ENCODE measurements around the gene NELL1.

NELL1 gene

GRCh38 chr11:21059879-21060278, 390.5 kb downstream of the NELL1 start:
- no CpG with 5 or more reads among the region's 2 CpGs for WGBS (ENCODE audit: extremely low coverage, insufficient coverage, low lambda C conversion rate)
- Histone ChIP-seq H3K27me3 (ENCODE audit: insufficient read depth, low read length, poor library complexity) (no peaks in the 10 kb centered on the region), H3K4ac (ENCODE audit: low read depth, low read length) (no peak overlapping the region), H3K56ac (ENCODE audit: low read length) (no peak overlapping the region), H3K18ac (ENCODE audit: low read length) (no peak overlapping the region), H4K5ac (ENCODE audit: low read length) (no peak overlapping the region), H2BK120ac (ENCODE audit: low read depth, low read length) (no peak overlapping the region), H3K4me1 (ENCODE audit: control insufficient read depth, low read depth, low read length) (no peaks in the 10 kb centered on the region), H3K4me3 (ENCODE audit: low read length) (no peak overlapping the region), H3K4me2 (ENCODE audit: low read length) (no peak overlapping the region), H3K79me2 (ENCODE audit: control insufficient read depth, insufficient read depth, low read length) (no peaks in the 10 kb centered on the region), H3K23ac (ENCODE audit: low read length) (no peak overlapping the region), H2BK15ac (replicated peaks; ENCODE audit: low read depth) (no peak overlapping the region), H3K79me1 (ENCODE audit: low read length) (no peaks in the 10 kb centered on the region), H2BK5ac (ENCODE audit: low read length) (no peak overlapping the region), H4K8ac (ENCODE audit: low read depth, low read length) (no peak overlapping the region), H3K9ac (ENCODE audit: low read length) (no peak overlapping the region), H3K36me3 (ENCODE audit: control insufficient read depth, insufficient read depth, low read length) (no peaks in the 10 kb centered on the region), H2AK5ac (ENCODE audit: low read length) (no peak overlapping the region), H3K27ac (ENCODE audit: low read depth, low read length) (no peak overlapping the region)
- DNase-seq: no peak

GRCh38 chr11:21066030-21066429, 396.6 kb downstream of the NELL1 start:
- Histone ChIP-seq H3K27ac (ENCODE audit: low read depth, low read length) (no peak overlapping the region), H3K4ac (ENCODE audit: low read depth, low read length) (no peak overlapping the region)

GRCh38 chr11:21068886-21069285, 399.5 kb downstream of the NELL1 start:
- Histone ChIP-seq H3K27me3 (ENCODE audit: insufficient read depth, low read length, poor library complexity) (no peaks in the 10 kb centered on the region), H3K9ac (ENCODE audit: low read length) (no peak overlapping the region), H3K23ac (ENCODE audit: low read length) (no peak overlapping the region), H3K79me2 (ENCODE audit: control insufficient read depth, insufficient read depth, low read length) (no peaks in the 10 kb centered on the region), H3K4me2 (ENCODE audit: low read length) (no peak overlapping the region), H3K4me3 (ENCODE audit: low read length) (no peak overlapping the region), H2BK120ac (ENCODE audit: low read depth, low read length) (no peak overlapping the region), H4K5ac (ENCODE audit: low read length) (no peak overlapping the region), H3K56ac (ENCODE audit: low read length) (no peak overlapping the region), H4K8ac (ENCODE audit: low read depth, low read length) (no peak overlapping the region), H2AK5ac (ENCODE audit: low read length) (no peak overlapping the region), H2BK5ac (ENCODE audit: low read length) (no peak overlapping the region), H3K36me3 (ENCODE audit: control insufficient read depth, insufficient read depth, low read length) (no peaks in the 10 kb centered on the region), H3K18ac (ENCODE audit: low read length) (no peak overlapping the region), H3K27ac (ENCODE audit: low read depth, low read length) (no peak overlapping the region), H3K4me1 (ENCODE audit: control insufficient read depth, low read depth, low read length) (no peaks in the 10 kb centered on the region), H3K4ac (ENCODE audit: low read depth, low read length) (no peak overlapping the region), H2BK15ac (replicated peaks; ENCODE audit: low read depth) (no peak overlapping the region), H3K79me1 (ENCODE audit: low read length) (no peaks in the 10 kb centered on the region)
- WGBS (ENCODE audit: extremely low coverage, insufficient coverage, low lambda C conversion rate): no CpG with 5 or more reads among the region's 3 CpGs
- DNase-seq: no peak

More at GRCh38 chr11:21066030-21066429, 396.6 kb downstream of the NELL1 start:
- Histone ChIP-seq H3K4me3 (ENCODE audit: low read length) (no peak overlapping the region), H3K36me3 (ENCODE audit: control insufficient read depth, insufficient read depth, low read length) (no peaks in the 10 kb centered on the region), H3K4me2 (ENCODE audit: low read length) (no peak overlapping the region), H3K79me1 (ENCODE audit: low read length) (no peaks in the 10 kb centered on the region), H2BK5ac (ENCODE audit: low read length) (no peak overlapping the region), H4K8ac (ENCODE audit: low read depth, low read length) (no peak overlapping the region), H3K18ac (ENCODE audit: low read length) (no peak overlapping the region), H3K56ac (ENCODE audit: low read length) (no peak overlapping the region), H3K79me2 (ENCODE audit: control insufficient read depth, insufficient read depth, low read length) (no peaks in the 10 kb centered on the region), H3K27me3 (ENCODE audit: insufficient read depth, low read length, poor library complexity) (no peaks in the 10 kb centered on the region), H3K9ac (ENCODE audit: low read length) (no peak overlapping the region), H4K5ac (ENCODE audit: low read length) (no peak overlapping the region), H3K23ac (ENCODE audit: low read length) (no peak overlapping the region), H2BK120ac (ENCODE audit: low read depth, low read length) (no peak overlapping the region), H3K4me1 (ENCODE audit: control insufficient read depth, low read depth, low read length) (no peaks in the 10 kb centered on the region), H2BK15ac (replicated peaks; ENCODE audit: low read depth) (no peak overlapping the region), H2AK5ac (ENCODE audit: low read length) (no peak overlapping the region)
- WGBS (ENCODE audit: extremely low coverage, insufficient coverage, low lambda C conversion rate): no CpG with 5 or more reads among the region's 2 CpGs
- DNase-seq: no peak

GRCh38 chr11:21069909-21070308, 400.5 kb downstream of the NELL1 start:
- Histone ChIP-seq H4K8ac (ENCODE audit: low read depth, low read length) (no peak overlapping the region), H3K4me1 (ENCODE audit: control insufficient read depth, low read depth, low read length) (no peaks in the 10 kb centered on the region), H3K18ac (ENCODE audit: low read length) (no peak overlapping the region), H2BK15ac (replicated peaks; ENCODE audit: low read depth) (no peak overlapping the region), H3K4me3 (ENCODE audit: low read length) (no peak overlapping the region), H3K9ac (ENCODE audit: low read length) (no peak overlapping the region), H3K27ac (ENCODE audit: low read depth, low read length) (no peak overlapping the region), H2BK120ac (ENCODE audit: low read depth, low read length) (no peak overlapping the region), H3K23ac (ENCODE audit: low read length) (no peak overlapping the region), H2AK5ac (ENCODE audit: low read length) (no peak overlapping the region), H3K56ac (ENCODE audit: low read length) (no peak overlapping the region), H3K4me2 (ENCODE audit: low read length) (no peak overlapping the region), H4K5ac (ENCODE audit: low read length) (no peak overlapping the region), H3K36me3 (ENCODE audit: control insufficient read depth, insufficient read depth, low read length) (no peaks in the 10 kb centered on the region), H2BK5ac (ENCODE audit: low read length) (no peak overlapping the region), H3K27me3 (ENCODE audit: insufficient read depth, low read length, poor library complexity) (no peaks in the 10 kb centered on the region), H3K79me2 (ENCODE audit: control insufficient read depth, insufficient read depth, low read length) (no peaks in the 10 kb centered on the region), H3K79me1 (ENCODE audit: low read length) (no peaks in the 10 kb centered on the region), H3K4ac (ENCODE audit: low read depth, low read length) (no peak overlapping the region)
- no peak for DNase-seq
- no CpG with 5 or more reads among the region's 5 CpGs for WGBS (ENCODE audit: extremely low coverage, insufficient coverage, low lambda C conversion rate)

GRCh38 chr11:21072558-21072957, 403.2 kb downstream of the NELL1 start:
- Histone ChIP-seq H3K18ac (ENCODE audit: low read length) (no peak overlapping the region), H3K4me3 (ENCODE audit: low read length) (no peak overlapping the region), H2BK15ac (replicated peaks; ENCODE audit: low read depth) (no peak overlapping the region), H3K36me3 (ENCODE audit: control insufficient read depth, insufficient read depth, low read length) (no peaks in the 10 kb centered on the region), H3K9ac (ENCODE audit: low read length) (no peak overlapping the region), H3K27me3 (ENCODE audit: insufficient read depth, low read length, poor library complexity) (no peaks in the 10 kb centered on the region), H3K79me1 (ENCODE audit: low read length) (no peaks in the 10 kb centered on the region), H3K56ac (ENCODE audit: low read length) (no peak overlapping the region), H3K79me2 (ENCODE audit: control insufficient read depth, insufficient read depth, low read length) (no peaks in the 10 kb centered on the region), H2AK5ac (ENCODE audit: low read length) (no peak overlapping the region), H3K4ac (ENCODE audit: low read depth, low read length) (no peak overlapping the region), H4K5ac (ENCODE audit: low read length) (no peak overlapping the region), H3K23ac (ENCODE audit: low read length) (no peak overlapping the region), H3K4me1 (ENCODE audit: control insufficient read depth, low read depth, low read length) (no peaks in the 10 kb centered on the region), H2BK120ac (ENCODE audit: low read depth, low read length) (no peak overlapping the region), H4K8ac (ENCODE audit: low read depth, low read length) (no peak overlapping the region), H2BK5ac (ENCODE audit: low read length) (no peak overlapping the region), H3K4me2 (ENCODE audit: low read length) (no peak overlapping the region), H3K27ac (ENCODE audit: low read depth, low read length) (no peak overlapping the region)
- DNase-seq: no peak
- no CpG with 5 or more reads among the region's 3 CpGs for WGBS (ENCODE audit: extremely low coverage, insufficient coverage, low lambda C conversion rate)

- H3K4ac ChIP-seq (ENCODE audit: low read depth, low read length): no peak overlapping the region
- WGBS (ENCODE audit: extremely low coverage, insufficient coverage, low lambda C conversion rate): no CpG with 5 or more reads among the region's 3 CpGs
- no peak overlapping the region for H4K5ac ChIP-seq (ENCODE audit: low read length)
- no peaks in the 10 kb centered on the region for H3K4me1 ChIP-seq (ENCODE audit: control insufficient read depth, low read depth, low read length)
- H2BK120ac ChIP-seq (ENCODE audit: low read depth, low read length): no peak overlapping the region
- no peak overlapping the region for H2BK15ac ChIP-seq (replicated peaks; ENCODE audit: low read depth)
- H2AK5ac ChIP-seq (ENCODE audit: low read length): no peak overlapping the region
- H3K56ac ChIP-seq (ENCODE audit: low read length): no peak overlapping the region
- no peak overlapping the region for H3K27ac ChIP-seq (ENCODE audit: low read depth, low read length)
- H3K9ac ChIP-seq (ENCODE audit: low read length): no peak overlapping the region
- DNase-seq: no peak
- no peak overlapping the region for H3K23ac ChIP-seq (ENCODE audit: low read length)
- no peak overlapping the region for H4K8ac ChIP-seq (ENCODE audit: low read depth, low read length)
- no peaks in the 10 kb centered on the region for H3K36me3 ChIP-seq (ENCODE audit: control insufficient read depth, insufficient read depth, low read length)
- no peaks in the 10 kb centered on the region for H3K79me1 ChIP-seq (ENCODE audit: low read length)
- H3K18ac ChIP-seq (ENCODE audit: low read length): no peak overlapping the region
- no peak overlapping the region for H2BK5ac ChIP-seq (ENCODE audit: low read length)
- no peak overlapping the region for H3K4me2 ChIP-seq (ENCODE audit: low read length)
- no peaks in the 10 kb centered on the region for H3K27me3 ChIP-seq (ENCODE audit: insufficient read depth, low read length, poor library complexity)
- H3K4me3 ChIP-seq (ENCODE audit: low read length): no peak overlapping the region
- H3K79me2 ChIP-seq (ENCODE audit: control insufficient read depth, insufficient read depth, low read length): no peaks in the 10 kb centered on the region
Measured at GRCh38 chr11:21082853-21083252, 413.5 kb downstream of the NELL1 start.
